Measurements from ENCODE around the gene LIPC. TPM values are rescaled to one million over a fixed set of nuclear protein-coding genes. Genes with fewer than 3 reads are reported as not detected.

LIPC gene
- total and polyA plus RNA-seq, 9 of the 15 experiments (the other 6 are each of a cell fraction or from before 2014, with no cell fraction given) = 0.07 to 0.41 (median 0.11) TPM; not detected in 2

GRCh38 chr15:58494567-58494966 is 62.8 kb downstream of the LIPC start:
- no TSS peak for BruUV-seq (replicated peaks)
- in situ Hi-C loops (cut with MboI) (no loop called here), intact Hi-C loops (cut with micrococcal nuclease) (no loop called here)
- CTCF ChIA-PET (ENCODE audit: low intra/inter-chr PET ratio) = no interaction called here
- no peak overlapping the region for H2AFZ ChIP-seq (ENCODE audit: low read depth, low read length)
- peaks cover 3 to 18% of the 10 kb centered on the region in 2 experiments; a peak in 4 of 5 replicates for H3K4me1 ChIP-seq (replicated peaks in 1 of 2; ENCODE audit: control insufficient read depth in 2 of 2, insufficient read depth in 2 of 2, low read length in 2 of 2)
- no peaks in the 10 kb centered on the region for H3K79me2 ChIP-seq (ENCODE audit: control insufficient read depth, insufficient read depth, low read length)
- no peaks in the 10 kb centered on the region for H3K9me1 ChIP-seq (ENCODE audit: control insufficient read depth, insufficient read depth, low read length)
- DNase-seq (ENCODE audit: extremely low read depth in 1 of 4, low spot score in 3 of 4) = no peak
- 39% methylated on average over 1 of the region's 1 CpG for WGBS (ENCODE audit: insufficient coverage, low coverage, missing lambda C conversion rate)
- H3K27ac ChIP-seq (ENCODE audit: extremely low read depth, low read depth, low read length) = no peak overlapping the region
- no peaks in the 10 kb centered on the region for H3K27me3 ChIP-seq (ENCODE audit: control insufficient read depth in 2 of 2, insufficient read depth in 2 of 2, low read length in 2 of 2)
- TF ChIP-seq ZBTB11 (CRISPR knock-in tag; IDR thresholded peaks at IDR 0.05) (no peak), HMGN3 (IDR thresholded peaks at IDR 0.05; ENCODE audit: borderline replicate concordance, extremely low read depth, insufficient read length, low read depth, low read length) (no peak), DLX4 (CRISPR knock-in tag; IDR thresholded peaks at IDR 0.05) (no peak), ELF4 (CRISPR knock-in tag; IDR thresholded peaks at IDR 0.05) (no peak), POLR2A (conservative IDR thresholded peaks at IDR 0.05) (no peak), WHSC1 (IDR thresholded peaks at IDR 0.05; ENCODE audit: low read length) (no peak), ZNF639 (CRISPR knock-in tag; conservative IDR thresholded peaks at IDR 0.05 in 1 of 2, IDR thresholded peaks at IDR 0.05 in 1 of 2) (no peak), C11orf30 (IDR thresholded peaks at IDR 0.05; ENCODE audit: low read depth) (no peak), SNIP1 (IDR thresholded peaks at IDR 0.05; ENCODE audit: low read depth) (no peak), MAFG (tag; conservative IDR thresholded peaks at IDR 0.05) (no peak), XRCC5 (IDR thresholded peaks at IDR 0.05; ENCODE audit: low read depth, low read length) (no peak)
- no peak for ATAC-seq
- H3K36me3 ChIP-seq (ENCODE audit: control insufficient read depth, insufficient read depth, low read length) = no peaks in the 10 kb centered on the region
- no peaks in the 10 kb centered on the region for H4K20me1 ChIP-seq (replicated peaks; ENCODE audit: control insufficient read depth, insufficient read depth, low read length)
- no peak for FAIRE-seq
- H3K9me3 ChIP-seq (replicated peaks; ENCODE audit: control insufficient read depth, insufficient read depth, low read depth, low read length) = no peaks in the 10 kb centered on the region
- no peak overlapping the region for H3K4me2 ChIP-seq (ENCODE audit: insufficient read depth, low read length)
- no peak overlapping the region; a peak in 1 of 4 replicates for H3K9ac ChIP-seq (ENCODE audit: insufficient read depth in 1 of 2, low read depth in 2 of 2, low read length in 2 of 2)
- no peak overlapping the region for H3K4me3 ChIP-seq
- POLR2A ChIA-PET = no interaction called here
